HEK293T (cell line): ENCODE data around the gene LRRC57.

Source experiments
- BHLHE40 ChIP-seq: fragments of 450-650 bp; IDR thresholded peaks from 2 replicates; pipeline ENCODE4 v1.6.1; 2016; ENCODE audit warnings: mild to moderate bottlenecking, moderate library complexity, borderline replicate concordance
- FOXM1 ChIP-seq: fragments of 450-650 bp; IDR thresholded peaks from 2 replicates; pipeline ENCODE4 v1.6.1; 2017; ENCODE audit warnings: mild to moderate bottlenecking, borderline replicate concordance
- HDGF ChIP-seq: fragments of 450-650 bp; IDR thresholded peaks from 2 replicates; pipeline ENCODE4 v1.6.1; 2017; ENCODE audit warnings: antibody characterized with exemption, borderline replicate concordance
- PKNOX1 ChIP-seq: fragments of 450-650 bp; IDR thresholded peaks from 2 replicates; pipeline ENCODE4 v1.6.1; 2016
- SP1 ChIP-seq: fragments of 450-650 bp; IDR thresholded peaks from 2 replicates; pipeline ENCODE4 v1.6.1; 2017

GRCh38 chr15:42490671-42491538 lies 57.7 kb downstream of the LRRC57 start, which contains the start of gene ZNF106:
- no peak for TF ChIP-seq FOXM1
- no peak for TF ChIP-seq SP1
- TF ChIP-seq PKNOX1, result no peak
- no peak for TF ChIP-seq HDGF
- TF ChIP-seq BHLHE40, result no peak
